WI38 (cell line): Measurements from ENCODE around the gene VPS13A.

ENCODE experiments used
- H3K4me3 ChIP-seq: 2 replicates; pipeline ENCODE4 v1.5.1; 2011; ENCODE audit warnings: low read depth, mild to moderate bottlenecking, control low read depth, low read length
- CTCF ChIP-seq: IDR thresholded peaks from 2 replicates; pipeline ENCODE4 v1.5.1; 2012; ENCODE audit warnings: low read depth, mild to moderate bottlenecking, control low read depth, low read length

Gene VPS13A

GRCh38 chr9:77449240-77450084 is 272.1 kb downstream of the VPS13A start:
- H3K4me3 ChIP-seq = no peak overlapping the region
- no peak for TF ChIP-seq CTCF

- no peak for TF ChIP-seq CTCF
- H3K4me3 ChIP-seq = no peak overlapping the region
Observed at GRCh38 chr9:77450085-77450475, 272.7 kb downstream of the VPS13A start.

- no peak overlapping the region for H3K4me3 ChIP-seq
- TF ChIP-seq CTCF = no peak
Observed at GRCh38 chr9:77451507-77451906, 274.2 kb downstream of the VPS13A start.

GRCh38 chr9:77453825-77454647 is 276.7 kb downstream of the VPS13A start:
- H3K4me3 ChIP-seq = no peak overlapping the region
- no peak for TF ChIP-seq CTCF

GRCh38 chr9:77454663-77455062 is 277.3 kb downstream of the VPS13A start:
- H3K4me3 ChIP-seq = no peak overlapping the region
- TF ChIP-seq CTCF = no peak

GRCh38 chr9:77455312-77455927 is 278.1 kb downstream of the VPS13A start:
- no peak for TF ChIP-seq CTCF
- no peak overlapping the region for H3K4me3 ChIP-seq
